Peyer's patch (tissue), 4 donors: Measurements from ENCODE around the gene LETMD1. TPM values are rescaled to one million over a fixed set of nuclear protein-coding genes. Genes with fewer than 3 reads are reported as not detected.

ENCODE experiments used
- DNase-seq, 3 donors: peaks; one replicate each; pipeline ENCODE4 v3.0.0-alpha.2; 2017 to 2019
- H3K27ac ChIP-seq, 4 donors: fragments of 200-600 bp; sonication (generic); one replicate each; pipeline ENCODE4 v1.5.1; 2016 to 2019
- H3K27me3 ChIP-seq, 2 donors: fragments of 200-600 bp; sonication (generic); one replicate each; pipeline ENCODE4 v1.5.1; 2019
- H3K36me3 ChIP-seq, 3 donors: fragments of 200-600 bp; sonication (generic); one replicate each; pipeline ENCODE4 v1.5.1; 2016 to 2019
- H3K4me1 ChIP-seq, 4 donors: fragments of 200-600 bp; sonication (generic); one replicate each; pipeline ENCODE4 v1.5.1; 2016 to 2019
- H3K4me3 ChIP-seq, 4 donors: fragments of 200-600 bp; sonication (generic); 1 replicate in 3 of 4; 2 replicates in 1 of 4; pipeline ENCODE4 v1.5.1; 2016 to 2019; ENCODE audit warnings: mild to moderate bottlenecking in 1 of 4
- H3K9me3 ChIP-seq, 4 donors: fragments of 200-600 bp; sonication (generic); one replicate each; pipeline ENCODE4 v1.5.1; 2016 to 2019; ENCODE audit warnings: mild to moderate bottlenecking in 1 of 4
- POLR2A ChIP-seq, 2 donors: fragments of 450-650 bp; IDR thresholded peaks; one replicate each; pipeline ENCODE4 v1.5.1; 2017; ENCODE audit warnings: antibody characterized with exemption in 2 of 2, mild to moderate bottlenecking in 2 of 2, moderate library complexity in 2 of 2
- total RNA-seq, 4 donors: library from RNA; depleted of rRNA; stranded (reverse); fragments of >200 nt; gene quantifications; one replicate each; pipeline ENCODE4 v1.1.0, GENCODE V29; 2016
- TF ChIP-seq, protein P1 (sequence below), 6 experiments: fragments of 450-650 bp in 4 of 6; fragments of 200-600 bp in 2 of 6; sonication (generic) in 1 of 6; IDR thresholded peaks; one replicate each; pipeline ENCODE4 v1.5.1; 2017 to 2019; ENCODE audit warnings: antibody characterized with exemption in 6 of 6, mild to moderate bottlenecking in 3 of 6, moderate library complexity in 1 of 6

The LETMD1 gene
- total RNA-seq, 4 donors from 2014 or later = 55.3 to 155 (median 91.4) TPM

- H3K27ac ChIP-seq = no peak overlapping the region
- no peak for DNase-seq
- H3K4me1 ChIP-seq = no peaks in the 10 kb centered on the region
These were observed 11.8 kb upstream of the LETMD1 start for GRCh38 chr12:51036279-51036678.

DNA sequence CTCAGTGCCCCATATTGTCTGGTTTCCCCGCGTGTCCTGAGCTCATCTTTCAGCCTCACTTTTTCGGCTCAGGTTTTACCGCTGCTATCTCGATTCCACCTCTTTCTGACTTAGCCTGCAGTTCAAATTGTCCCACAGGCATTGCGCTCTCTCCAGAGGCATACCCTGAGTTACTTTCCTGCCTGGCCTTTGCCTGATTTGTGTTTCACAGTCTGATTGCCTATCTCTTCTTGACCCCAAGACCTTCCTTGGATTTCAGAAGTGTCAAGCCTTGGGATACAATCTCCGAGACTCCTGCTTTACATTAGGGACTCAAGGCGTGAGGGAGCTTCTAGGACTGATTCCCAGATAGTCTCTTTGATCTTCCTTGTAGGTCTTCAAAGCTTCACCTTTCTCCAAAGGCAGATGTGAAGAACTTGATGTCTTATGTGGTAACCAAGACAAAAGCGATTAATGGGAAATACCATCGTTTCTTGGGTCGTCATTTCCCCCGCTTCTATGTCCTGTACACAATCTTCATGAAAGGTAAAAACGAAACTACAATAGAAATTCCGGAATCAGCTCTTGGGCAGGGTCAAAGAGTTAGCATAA, 629 bp downstream of the LETMD1 start:
- H3K36me3 ChIP-seq = peaks cover 0 to 35% (median 0%) of the 10 kb centered on the region in 3 donors
- no peak for TF ChIP-seq POLR2A (IDR thresholded peaks at IDR 0.05)
- TF ChIP-seq, protein P1, sequence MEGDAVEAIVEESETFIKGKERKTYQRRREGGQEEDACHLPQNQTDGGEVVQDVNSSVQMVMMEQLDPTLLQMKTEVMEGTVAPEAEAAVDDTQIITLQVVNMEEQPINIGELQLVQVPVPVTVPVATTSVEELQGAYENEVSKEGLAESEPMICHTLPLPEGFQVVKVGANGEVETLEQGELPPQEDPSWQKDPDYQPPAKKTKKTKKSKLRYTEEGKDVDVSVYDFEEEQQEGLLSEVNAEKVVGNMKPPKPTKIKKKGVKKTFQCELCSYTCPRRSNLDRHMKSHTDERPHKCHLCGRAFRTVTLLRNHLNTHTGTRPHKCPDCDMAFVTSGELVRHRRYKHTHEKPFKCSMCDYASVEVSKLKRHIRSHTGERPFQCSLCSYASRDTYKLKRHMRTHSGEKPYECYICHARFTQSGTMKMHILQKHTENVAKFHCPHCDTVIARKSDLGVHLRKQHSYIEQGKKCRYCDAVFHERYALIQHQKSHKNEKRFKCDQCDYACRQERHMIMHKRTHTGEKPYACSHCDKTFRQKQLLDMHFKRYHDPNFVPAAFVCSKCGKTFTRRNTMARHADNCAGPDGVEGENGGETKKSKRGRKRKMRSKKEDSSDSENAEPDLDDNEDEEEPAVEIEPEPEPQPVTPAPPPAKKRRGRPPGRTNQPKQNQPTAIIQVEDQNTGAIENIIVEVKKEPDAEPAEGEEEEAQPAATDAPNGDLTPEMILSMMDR (IDR thresholded peaks at IDR 0.05) = no peak
- H3K4me1 ChIP-seq = peaks cover 0 to 15% (median 1%) of the 10 kb centered on the region in 4 donors
- H3K27ac ChIP-seq = peak overlapping the region; percentile 91 to 97 (median 92)
- H3K27me3 ChIP-seq = no peaks in the 10 kb centered on the region
- no peaks in the 10 kb centered on the region for H3K9me3 ChIP-seq
- peak overlapping the region; percentile 63 to 80 (median 70) for H3K4me3 ChIP-seq
- DNase-seq = no peak

More at GRCh38 chr12:51036279-51036678, 11.8 kb upstream of the LETMD1 start:
- TF ChIP-seq, protein P1 (IDR thresholded peaks at IDR 0.05) = no peak
- no peak for TF ChIP-seq POLR2A (IDR thresholded peaks at IDR 0.05)
- Histone ChIP-seq H3K36me3 (no peaks in the 10 kb centered on the region), H3K4me3 (no peak overlapping the region), H3K27me3 (no peaks in the 10 kb centered on the region), H3K9me3 (no peaks in the 10 kb centered on the region)

- Histone ChIP-seq H3K27ac (peak overlapping the region in 2 of 4 donors; percentile 93 to 97), H3K4me1 (peaks cover 0 to 15% (median 1%) of the 10 kb centered on the region in 4 donors), H3K9me3 (no peaks in the 10 kb centered on the region), H3K36me3 (peaks cover 0 to 43% (median 0%) of the 10 kb centered on the region in 3 donors), H3K27me3 (no peaks in the 10 kb centered on the region), H3K4me3 (peak overlapping the region in 2 of 4 donors; percentile 63 to 80)
- TF ChIP-seq, protein P1 (IDR thresholded peaks at IDR 0.05) = no peak
- no peak for TF ChIP-seq POLR2A (IDR thresholded peaks at IDR 0.05)
- no peak for DNase-seq
These were observed 1.4 kb downstream of the LETMD1 start for GRCh38 chr12:51049525-51049924.

DNA sequence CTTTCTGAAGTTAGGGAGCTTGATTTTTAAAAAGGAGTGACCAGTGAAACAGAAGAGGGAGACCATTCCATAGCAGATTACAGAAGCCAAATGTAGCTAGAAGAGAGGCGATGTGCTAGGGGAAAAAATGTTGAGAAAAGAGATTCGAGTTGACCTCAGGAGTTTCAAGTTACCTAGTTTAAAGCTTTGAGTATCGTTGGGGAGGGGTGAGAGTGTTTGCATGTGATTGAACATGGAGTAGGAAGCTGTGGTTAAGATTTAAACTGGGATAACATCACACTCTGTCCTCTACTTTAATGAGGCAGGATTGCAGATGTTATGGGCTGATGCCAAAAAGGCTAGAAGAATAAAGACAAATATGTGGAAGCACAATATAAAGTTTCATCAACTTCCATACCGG, 3.7 kb downstream of the LETMD1 start:
- TF ChIP-seq POLR2A (IDR thresholded peaks at IDR 0.05) = no peak
- TF ChIP-seq, protein P1 (IDR thresholded peaks at IDR 0.05) = no peak
- peaks cover 0 to 63% (median 0%) of the 10 kb centered on the region in 3 donors for H3K36me3 ChIP-seq
- H3K4me1 ChIP-seq = peaks cover 0 to 15% (median 1%) of the 10 kb centered on the region in 4 donors
- no peaks in the 10 kb centered on the region for H3K9me3 ChIP-seq
- no peak overlapping the region for H3K27ac ChIP-seq
- no peak for DNase-seq
- H3K4me3 ChIP-seq = no peak overlapping the region
- no peaks in the 10 kb centered on the region for H3K27me3 ChIP-seq

- Histone ChIP-seq H3K27me3 (no peaks in the 10 kb centered on the region), H3K9me3 (no peaks in the 10 kb centered on the region), H3K36me3 (peaks cover 0 to 96% (median 0%) of the 10 kb centered on the region in 3 donors), H3K27ac (no peak overlapping the region), H3K4me1 (no peaks in the 10 kb centered on the region), H3K4me3 (no peak overlapping the region)
- TF ChIP-seq, protein P1 (IDR thresholded peaks at IDR 0.05) = no peak
- TF ChIP-seq POLR2A (IDR thresholded peaks at IDR 0.05) = no peak
- no peak for DNase-seq
These were observed 6.9 kb downstream of the LETMD1 start for GRCh38 chr12:51055060-51055459.
